HG02571 (cell line): ENCODE results near the gene TMEFF1.
A peak's percentile ranks its signal among the peaks of the same experiment; 100 is the strongest.

Experiments used
- ATAC-seq: cut with Tn5 transposase; IDR thresholded peaks from one replicate; pipeline ENCODE4 v1.9.1; 2021; ENCODE audit warnings: mild to moderate bottlenecking, moderate library complexity; ENCODE audit not compliant: unreplicated experiment

Gene TMEFF1

DNA sequence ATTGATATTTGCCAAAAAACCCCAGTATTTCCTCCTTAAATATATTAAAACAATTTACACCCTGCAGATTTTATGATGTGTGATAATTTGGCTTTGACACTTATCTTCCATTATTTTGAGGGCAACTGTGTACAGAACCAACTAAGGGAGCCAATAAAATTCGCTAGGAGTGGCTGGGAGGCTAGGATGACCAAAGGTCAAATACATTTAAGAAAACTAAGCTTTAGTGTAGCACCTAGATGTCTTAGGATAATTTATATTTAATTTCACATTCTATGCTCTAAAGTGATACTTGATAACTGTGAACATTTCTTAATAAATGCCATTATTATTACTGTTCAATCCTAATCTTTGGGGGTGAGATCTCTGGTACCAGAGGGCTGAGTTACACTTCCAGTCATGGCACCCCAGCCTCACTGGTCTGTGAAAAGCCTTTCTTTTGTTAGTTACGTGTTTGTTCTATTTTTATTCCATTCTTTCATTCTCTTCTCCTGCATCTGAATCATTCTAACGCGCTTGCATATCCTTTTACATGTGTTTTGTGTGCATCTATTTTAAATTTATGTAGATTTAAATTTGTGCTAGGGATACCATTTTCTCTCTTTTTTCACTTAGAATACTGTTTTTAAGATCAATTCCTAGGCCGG, 26.9 kb upstream of the TMEFF1 start:
- no peak for ATAC-seq

DNA sequence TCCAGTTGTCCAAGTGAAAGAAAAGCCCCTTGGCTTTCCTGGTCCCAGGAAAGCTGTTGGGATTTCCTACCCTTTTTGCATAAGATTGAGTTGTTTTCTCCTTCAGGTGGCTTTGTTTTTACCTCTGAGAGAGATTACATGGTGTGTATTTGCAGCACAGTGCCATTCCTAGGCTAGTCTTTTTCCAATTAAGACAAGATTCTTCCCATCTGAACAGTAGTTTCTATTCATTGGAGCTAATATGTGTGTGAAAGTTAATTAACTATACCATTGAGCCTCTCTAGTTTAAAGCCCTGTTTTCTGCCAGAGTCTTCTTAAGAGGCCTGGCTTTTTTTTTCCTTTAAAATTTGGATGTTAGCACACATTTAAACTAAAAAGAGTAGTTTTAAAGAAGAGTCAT, 25.9 kb upstream of the TMEFF1 start:
- ATAC-seq, result no peak

DNA sequence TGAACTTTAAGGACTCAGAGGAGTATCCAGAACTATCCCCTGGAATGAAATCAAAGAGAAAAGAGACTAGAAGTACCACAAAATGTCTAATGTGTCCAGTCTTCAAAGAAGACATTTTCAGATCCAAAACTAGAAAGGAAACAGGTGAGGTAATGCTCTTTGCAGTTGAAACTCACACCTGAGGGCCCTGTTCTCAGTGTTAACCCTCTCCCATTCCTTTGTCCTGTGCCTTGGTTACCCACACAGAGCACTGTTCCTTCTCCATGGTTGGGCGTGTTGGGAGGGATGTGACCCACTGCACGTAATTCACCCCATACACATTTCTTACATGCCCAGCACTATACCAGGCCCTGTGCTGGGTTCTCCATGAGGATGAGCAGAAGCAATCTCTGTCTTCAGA, 24.7 kb upstream of the TMEFF1 start:
- ATAC-seq, result no peak

DNA sequence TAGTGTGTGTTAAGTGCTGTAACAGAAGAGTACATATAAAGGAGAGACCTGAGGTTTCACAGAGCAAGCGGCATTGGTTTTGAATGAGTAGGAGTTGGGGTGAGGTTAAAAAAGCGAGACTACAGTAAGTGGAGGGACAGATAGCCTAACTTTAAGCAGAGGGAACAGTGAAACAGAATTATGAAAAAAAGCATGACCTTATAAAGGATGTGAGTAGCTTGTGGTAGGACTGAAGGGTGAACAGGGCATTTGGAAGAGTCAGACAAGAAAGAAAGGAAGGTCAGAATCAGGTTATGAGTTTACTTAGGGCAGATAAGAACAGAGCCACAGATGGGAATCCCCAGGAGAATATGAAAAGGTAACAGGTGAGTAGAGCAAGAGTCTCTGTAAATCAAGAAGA, 23.5 kb upstream of the TMEFF1 start:
- ATAC-seq, result no peak

GRCh38 chr9:100452894-100453293, 20.1 kb upstream of the TMEFF1 start:
- no peak for ATAC-seq

DNA sequence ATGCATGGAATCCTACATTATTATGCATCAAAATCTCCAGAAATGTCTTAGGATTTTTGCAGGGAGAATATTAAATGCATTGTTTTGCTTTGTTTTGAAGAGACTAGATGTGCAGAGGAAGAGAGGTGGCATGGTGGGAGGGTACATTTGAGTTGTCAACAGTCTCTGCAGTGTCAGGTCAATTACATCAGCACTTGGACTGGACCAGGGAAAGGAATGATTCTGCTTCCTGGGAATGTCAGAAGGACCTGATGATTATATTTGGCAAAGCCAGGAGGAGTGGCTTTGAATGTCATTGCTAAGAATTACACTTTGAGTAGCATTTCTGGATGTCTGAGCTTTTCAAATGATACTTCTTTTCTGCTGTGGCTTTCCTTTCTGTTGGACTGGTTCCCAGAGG, 17.5 kb upstream of the TMEFF1 start:
- ATAC-seq, result no peak

DNA sequence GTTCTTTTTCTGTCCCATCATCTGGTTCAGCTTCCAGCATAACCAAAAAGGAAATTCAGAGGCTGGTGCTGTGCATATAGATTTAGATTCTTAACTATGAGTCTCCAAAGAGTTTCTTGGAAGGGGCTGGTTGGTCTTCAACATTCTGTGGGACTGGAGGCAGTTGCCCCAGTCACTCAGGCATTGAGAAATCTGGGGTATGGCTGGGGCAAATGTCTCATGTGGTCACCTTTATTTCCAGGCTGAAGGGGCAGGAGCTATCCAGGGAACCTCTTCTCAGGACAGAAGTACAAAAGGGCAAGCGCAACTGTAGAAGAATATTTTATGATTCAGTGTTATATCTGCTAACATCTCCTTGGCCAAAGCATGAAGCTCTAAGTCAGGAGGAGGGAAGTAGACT, 15.4 kb upstream of the TMEFF1 start:
- no peak for ATAC-seq

GRCh38 chr9:100459963-100460362, 13.0 kb upstream of the TMEFF1 start:
- ATAC-seq, result no peak

DNA sequence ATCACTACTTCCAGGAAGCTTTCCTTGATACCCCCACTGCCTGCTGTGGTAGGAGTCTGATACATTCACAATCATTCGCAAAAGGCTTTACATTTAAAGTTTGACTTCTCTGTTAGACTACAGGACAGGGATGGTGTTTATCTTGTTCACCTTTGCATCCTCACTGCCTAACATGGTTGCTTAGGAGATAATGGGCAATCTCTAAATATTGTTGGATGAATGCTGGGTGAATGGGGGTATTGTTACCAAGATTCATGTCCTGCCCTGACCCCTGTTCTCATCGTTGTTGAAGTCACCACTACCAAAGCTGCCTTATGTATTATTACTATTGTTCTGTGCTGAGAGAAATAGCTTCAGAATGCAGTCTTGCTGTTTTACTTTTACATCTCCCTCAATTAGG, 7.7 kb upstream of the TMEFF1 start:
- no peak for ATAC-seq

DNA sequence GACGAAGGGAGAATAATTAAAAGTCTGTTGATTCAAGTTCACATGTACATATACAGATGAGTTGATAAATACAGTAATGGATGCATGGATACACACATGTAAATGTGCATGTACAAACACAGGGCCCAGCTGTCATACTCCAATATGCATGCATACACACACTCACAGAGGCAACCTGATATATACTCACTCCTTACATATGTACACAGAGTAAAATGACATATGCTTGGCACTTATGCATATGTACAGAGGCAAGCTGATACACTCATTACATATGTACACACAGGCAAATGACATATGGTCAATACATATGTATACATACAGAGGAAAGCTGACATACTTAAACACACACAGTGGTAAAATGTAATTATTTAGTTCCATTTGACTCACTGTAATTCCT, 7.2 kb upstream of the TMEFF1 start:
- no peak for ATAC-seq

DNA sequence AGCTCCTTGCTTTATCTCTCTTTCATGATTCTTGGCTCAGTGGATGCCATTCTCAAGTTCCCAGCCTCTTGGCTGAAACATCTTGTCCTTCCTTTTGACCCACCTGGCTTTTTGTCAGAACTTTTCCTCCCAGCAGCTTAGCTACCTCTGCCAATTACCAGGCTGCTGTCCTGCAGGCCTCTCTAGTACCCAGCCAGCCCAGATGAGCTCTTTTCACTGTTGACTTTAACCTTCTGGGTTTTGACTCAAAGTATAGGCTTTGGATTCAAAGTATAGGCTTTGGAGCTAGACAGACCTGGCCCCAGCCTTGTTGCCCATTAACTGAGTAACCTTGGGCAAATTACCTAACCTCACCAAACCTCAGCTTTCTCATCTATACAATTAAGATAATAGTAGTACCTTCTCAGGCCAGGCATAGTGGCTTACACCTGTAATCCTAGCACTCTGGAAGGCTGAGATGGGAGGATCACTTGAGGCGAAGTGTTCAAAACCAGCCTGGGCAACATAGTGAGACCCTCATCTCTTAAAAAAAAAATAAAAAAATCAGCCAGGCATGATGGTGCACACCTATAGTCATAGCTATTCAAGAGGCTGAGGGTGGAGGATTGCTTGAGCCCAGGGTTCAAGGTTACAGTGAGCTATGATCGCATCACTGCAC, 6.6 kb upstream of the TMEFF1 start:
- no peak for ATAC-seq

DNA sequence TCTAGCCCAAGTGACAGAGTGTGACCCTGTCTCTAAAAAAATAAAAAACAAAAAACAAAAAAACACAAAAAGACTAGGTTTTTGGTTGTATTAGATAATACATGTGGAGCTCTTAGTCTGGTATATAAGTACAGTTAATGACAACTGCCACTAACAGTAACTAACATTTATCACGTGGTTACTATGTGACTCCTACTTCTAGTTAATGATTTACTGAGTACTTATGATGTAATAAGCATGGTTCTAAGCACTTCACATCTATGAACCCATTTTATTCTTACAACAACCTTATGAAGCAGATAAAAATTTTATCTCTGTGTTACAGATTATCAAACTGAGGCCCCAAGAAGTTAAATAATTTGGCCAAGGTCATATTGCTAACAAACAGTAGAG, 6.1 kb upstream of the TMEFF1 start:
- ATAC-seq, result no peak

DNA sequence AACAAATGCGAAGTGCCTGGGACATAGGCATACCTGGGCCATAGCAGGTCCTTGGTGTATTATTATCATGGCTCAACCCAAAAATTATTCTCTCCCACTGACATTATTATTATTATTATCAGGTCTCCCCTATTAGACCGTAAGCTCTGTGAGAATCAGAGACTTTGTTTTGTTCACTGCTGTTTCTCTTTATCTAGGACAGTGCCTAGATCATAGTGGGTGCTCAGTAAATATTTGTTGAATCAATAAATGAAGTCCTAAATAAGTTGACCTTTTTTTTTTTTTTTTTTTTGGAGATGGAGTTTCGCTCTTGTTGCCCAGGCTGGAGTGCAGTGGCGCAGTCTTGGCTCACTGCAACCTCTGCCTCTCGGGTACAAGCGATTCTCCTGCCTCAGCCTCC, 4.9 kb upstream of the TMEFF1 start:
- ATAC-seq, result no peak

DNA sequence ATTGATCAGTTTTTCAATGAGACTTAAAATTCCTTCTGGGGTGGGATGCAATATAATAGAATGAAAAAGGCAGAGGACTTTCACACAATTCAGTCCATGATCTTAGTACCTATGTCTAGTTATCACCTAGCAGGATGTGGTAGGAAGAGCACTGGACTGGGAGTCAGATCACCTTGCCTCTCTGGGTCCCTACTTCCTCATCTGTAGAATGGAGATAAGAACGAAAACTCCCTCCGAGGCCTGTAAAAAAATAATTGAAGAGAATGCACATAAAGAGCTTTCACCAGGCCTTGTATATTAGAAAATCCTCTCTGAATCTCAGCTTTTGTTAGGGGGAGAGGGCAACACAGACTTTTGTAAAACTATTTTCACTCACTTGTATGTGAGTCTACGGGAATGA, 681 bp upstream of the TMEFF1 start:
- no peak for ATAC-seq

DNA sequence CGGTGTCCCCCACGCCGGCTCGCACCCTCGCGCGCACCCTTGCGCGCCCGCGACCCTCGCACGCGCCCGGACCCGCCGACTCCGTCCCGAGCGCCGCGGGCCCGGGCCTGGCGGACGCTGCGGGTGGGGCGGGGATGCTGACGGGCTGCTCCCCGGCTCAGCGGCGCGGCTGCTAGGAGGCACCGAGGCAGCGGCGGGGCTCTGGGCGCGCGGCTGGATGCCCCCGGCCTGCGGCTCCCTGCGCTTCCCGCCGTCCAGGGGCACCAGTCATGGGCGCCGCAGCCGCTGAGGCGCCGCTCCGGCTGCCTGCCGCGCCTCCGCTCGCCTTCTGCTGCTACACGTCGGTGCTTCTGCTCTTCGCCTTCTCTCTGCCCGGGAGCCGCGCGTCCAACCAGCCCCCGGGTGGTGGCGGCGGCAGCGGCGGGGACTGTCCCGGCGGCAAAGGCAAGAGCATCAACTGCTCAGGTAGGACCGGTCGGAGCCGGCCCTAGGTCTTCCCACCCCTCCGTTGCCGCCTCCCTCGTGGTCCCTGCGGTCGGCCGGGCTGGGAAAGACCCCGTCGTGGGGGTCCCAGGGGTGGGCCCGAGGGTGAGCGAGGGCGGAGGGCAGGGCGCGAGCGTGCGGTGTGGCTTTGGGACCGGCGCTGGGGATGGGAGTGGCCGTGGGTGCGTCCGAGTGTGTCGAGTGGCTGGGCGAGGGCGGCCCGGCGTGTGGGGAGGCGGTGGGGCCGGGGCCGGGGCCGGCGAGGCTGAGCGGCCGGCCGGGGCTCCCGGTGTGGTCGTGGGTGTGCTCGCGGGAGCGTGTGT, 530 bp downstream of the TMEFF1 start:
- peak; percentile 64 for ATAC-seq

DNA sequence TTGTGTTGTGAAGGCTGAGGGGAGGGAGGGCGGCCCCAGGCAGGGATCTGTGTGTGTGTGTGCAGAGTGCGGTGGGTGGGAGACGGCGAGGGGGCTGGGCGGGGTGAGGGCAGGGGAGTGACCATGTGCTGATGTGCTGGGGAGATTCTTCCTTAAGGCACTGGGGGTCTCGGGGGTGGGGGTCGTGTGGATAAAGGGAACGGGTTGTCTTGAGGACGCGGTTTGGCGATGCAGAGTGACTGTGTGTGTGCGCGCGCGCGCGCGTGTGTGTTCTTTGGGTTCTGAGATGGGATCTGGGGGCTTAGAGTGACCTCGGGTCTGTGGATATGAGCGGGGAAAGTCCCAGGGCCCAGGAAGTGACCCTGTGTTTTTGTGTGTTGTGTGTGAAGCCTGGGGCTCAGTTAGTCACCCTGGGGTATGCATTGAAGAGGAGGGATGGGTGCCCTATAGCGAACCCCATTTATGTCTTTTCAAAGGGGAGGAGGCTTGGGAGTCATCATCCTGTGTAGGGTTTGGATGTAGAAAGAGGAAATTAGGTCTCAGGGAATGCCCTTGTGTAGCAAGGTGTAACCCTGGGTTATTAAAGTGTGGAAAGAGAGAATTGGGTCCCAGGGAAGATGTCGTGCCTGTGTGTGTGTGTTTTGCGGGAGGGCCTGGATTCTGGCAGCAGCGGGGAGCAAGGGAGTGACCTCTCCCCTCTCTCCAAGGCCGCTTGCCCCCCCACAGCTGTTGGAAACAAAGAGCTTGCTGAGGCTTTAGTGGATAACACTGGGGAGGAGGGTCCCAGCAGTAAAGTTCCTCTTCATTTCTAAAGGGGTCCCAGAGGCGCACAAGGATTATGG, 1.4 kb downstream of the TMEFF1 start:
- no peak for ATAC-seq

- ATAC-seq, result no peak
Measured at GRCh38 chr9:100474924-100475276, 2.0 kb downstream of the TMEFF1 start.

DNA sequence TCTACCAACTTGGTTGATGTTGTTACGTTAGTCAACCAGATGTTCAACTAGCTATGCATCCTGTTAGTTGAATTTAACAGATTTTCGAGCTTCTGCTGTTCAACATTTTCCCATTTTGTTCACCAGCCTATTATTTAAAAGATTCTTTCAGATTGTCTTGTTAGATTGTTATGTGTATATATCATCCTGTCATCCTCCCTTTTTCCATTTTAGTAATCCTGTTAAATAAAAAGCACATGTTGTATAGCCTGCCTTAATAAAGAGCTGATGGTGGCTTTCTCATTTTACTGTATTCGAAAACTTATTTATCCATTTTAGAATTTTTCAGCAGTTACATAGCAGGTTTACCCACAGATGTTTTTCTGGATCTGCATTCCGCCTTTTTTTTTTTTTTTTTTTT, 4.3 kb downstream of the TMEFF1 start:
- ATAC-seq, result no peak

GRCh38 chr9:100478192-100478591, 5.2 kb downstream of the TMEFF1 start:
- ATAC-seq, result no peak

- no peak for ATAC-seq
Measured at GRCh38 chr9:100479820-100480219, 6.9 kb downstream of the TMEFF1 start.

DNA sequence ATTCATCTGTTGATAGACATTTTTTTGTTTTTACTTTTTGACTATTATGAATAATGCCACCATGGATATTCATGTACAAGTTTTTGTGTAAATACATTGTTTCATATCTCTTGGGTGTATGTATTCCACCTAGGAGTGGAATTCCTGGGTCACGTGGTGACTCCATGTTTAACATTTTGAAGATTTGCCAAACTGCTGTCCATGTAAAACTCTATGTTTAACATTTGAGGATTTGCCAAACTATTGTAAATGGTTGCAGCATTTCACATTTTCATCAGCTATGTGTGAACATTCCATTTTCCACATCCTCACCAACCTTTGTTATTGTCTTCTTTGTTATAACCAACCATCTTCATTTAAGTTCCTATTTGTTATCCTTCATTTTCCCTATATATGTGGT, 12.2 kb downstream of the TMEFF1 start:
- ATAC-seq, result no peak
